Fibroblast of villous mesenchyme (primary cell): ENCODE results near the gene IFNA8. TPM values are rescaled to one million over a fixed set of nuclear protein-coding genes. Genes with fewer than 3 reads are reported as not detected.

ENCODE experiments used
- DNase-seq: peaks from one replicate; pipeline ENCODE4 v3.0.0-alpha.2; 2010; ENCODE audit warnings: low read depth
- H3K4me3 ChIP-seq: 2 replicates; pipeline ENCODE4 v1.5.1; 2011; ENCODE audit warnings: low read depth, mild to moderate bottlenecking, low read length
- total RNA-seq: library from RNA; depleted of rRNA; stranded (reverse); fragments of >200 nt; gene quantifications from 2 replicates; pipeline ENCODE4 v1.2.3, GENCODE V29; 2012
- TF ChIP-seq, protein P1 (sequence below): IDR thresholded peaks from 2 replicates; pipeline ENCODE4 v1.5.1; 2012; ENCODE audit warnings: low read depth, mild to moderate bottlenecking, low read length; ENCODE audit not compliant: insufficient read depth

Gene IFNA8
- total RNA-seq, 1 donor = not detected

DNA sequence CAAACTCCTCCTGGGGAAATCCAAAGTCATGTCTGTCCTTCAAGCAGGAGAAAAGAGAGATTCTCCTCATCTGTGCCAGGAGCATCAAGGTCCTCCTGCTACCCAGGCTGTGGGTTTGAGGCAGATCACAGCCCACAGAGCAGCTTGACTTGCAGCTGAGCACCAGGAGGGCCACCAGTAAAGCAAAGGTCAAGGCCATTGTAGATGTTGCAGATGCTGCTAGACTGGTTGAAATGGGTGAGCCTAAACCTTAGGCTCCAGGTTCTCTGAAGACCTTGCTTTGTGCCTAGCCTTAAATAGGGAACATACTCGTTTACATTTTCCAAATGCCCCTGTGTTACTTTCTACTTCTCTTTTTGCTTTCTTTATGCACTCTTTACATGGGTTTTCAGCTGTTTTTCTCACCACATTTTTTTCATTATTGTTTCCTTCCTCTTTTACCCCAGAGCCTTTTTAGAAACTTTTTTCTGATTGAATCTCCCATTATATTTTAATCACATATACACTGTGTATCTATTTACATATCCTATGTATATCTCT, 23.7 kb upstream of the IFNA8 start, which contains the start of gene IFNA2:
Gene IFNA2, minus strand, starts transcription at position 268 of the 540 bp plus-strand sequence. Its CDS starts 69 bp downstream, at position 199.
- H3K4me3 ChIP-seq = no peak within 1 kb of the TSS
- no peak for DNase-seq
- TF ChIP-seq, protein P1, sequence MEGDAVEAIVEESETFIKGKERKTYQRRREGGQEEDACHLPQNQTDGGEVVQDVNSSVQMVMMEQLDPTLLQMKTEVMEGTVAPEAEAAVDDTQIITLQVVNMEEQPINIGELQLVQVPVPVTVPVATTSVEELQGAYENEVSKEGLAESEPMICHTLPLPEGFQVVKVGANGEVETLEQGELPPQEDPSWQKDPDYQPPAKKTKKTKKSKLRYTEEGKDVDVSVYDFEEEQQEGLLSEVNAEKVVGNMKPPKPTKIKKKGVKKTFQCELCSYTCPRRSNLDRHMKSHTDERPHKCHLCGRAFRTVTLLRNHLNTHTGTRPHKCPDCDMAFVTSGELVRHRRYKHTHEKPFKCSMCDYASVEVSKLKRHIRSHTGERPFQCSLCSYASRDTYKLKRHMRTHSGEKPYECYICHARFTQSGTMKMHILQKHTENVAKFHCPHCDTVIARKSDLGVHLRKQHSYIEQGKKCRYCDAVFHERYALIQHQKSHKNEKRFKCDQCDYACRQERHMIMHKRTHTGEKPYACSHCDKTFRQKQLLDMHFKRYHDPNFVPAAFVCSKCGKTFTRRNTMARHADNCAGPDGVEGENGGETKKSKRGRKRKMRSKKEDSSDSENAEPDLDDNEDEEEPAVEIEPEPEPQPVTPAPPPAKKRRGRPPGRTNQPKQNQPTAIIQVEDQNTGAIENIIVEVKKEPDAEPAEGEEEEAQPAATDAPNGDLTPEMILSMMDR = no peak

- DNase-seq = peak; percentile 20
- TF ChIP-seq, protein P1 = peak; percentile 44
- no peak overlapping the region for H3K4me3 ChIP-seq
These were observed 16.6 kb upstream of the IFNA8 start for GRCh38 chr9:21392270-21392669.

- peak overlapping the region; percentile 61 for H3K4me3 ChIP-seq
- TF ChIP-seq, protein P1 = peak; percentile 80
- peak; percentile 23 for DNase-seq
These were observed 12.9 kb upstream of the IFNA8 start for GRCh38 chr9:21395778-21396717.

- no peak for DNase-seq
- H3K4me3 ChIP-seq = no peak overlapping the region
- TF ChIP-seq, protein P1 = no peak
These were observed 9.9 kb upstream of the IFNA8 start for GRCh38 chr9:21398955-21399489.

- no peak overlapping the region for H3K4me3 ChIP-seq
- no peak for DNase-seq
- TF ChIP-seq, protein P1 = no peak
These were observed 9.0 kb upstream of the IFNA8 start for GRCh38 chr9:21399956-21400355.

DNA sequence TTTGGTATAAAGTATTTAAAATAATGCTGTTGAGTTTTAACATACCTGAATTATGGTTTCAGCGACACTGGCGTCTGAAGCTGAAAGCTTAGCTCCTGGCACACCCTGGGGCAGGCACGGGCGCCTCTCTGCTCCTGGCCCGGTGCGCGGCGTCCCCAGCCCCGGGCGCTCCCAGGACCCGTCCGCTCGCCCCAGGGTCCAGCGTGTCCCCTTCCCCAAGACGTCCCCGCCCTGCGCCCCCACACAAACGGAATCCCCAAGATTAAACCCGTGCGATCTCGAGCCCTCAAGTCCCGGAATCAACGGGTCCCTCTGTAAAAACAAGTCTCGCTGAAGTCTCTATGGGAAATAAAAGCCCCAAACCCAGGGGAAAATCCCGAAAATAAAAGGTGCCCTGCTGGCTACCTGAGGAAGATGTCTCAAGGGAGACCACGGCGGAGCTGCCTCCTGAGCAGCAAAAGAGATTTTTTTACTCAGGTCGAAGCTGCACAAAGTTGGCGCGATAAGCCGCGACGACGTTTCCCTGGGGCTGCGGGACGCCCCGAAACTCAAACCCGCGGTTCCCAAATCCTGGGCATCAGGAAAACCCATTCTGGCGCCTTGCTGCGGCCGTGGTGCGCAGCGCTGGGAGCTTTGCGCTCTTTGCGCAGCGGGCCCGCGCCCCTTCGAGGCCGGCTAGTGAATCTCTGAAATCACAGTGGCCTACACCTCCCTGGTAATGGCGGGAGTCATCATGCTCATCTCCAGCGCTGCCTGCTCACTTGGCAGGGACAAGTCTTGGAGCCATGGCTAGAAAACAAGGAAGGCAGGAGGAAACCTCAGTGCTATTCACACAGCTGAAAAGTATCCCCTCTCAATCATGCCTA, 6.3 kb upstream of the IFNA8 start:
- no peak for DNase-seq
- H3K4me3 ChIP-seq = peak overlapping the region; percentile 26

More for the DNA sequence above, 6.3 kb upstream of the IFNA8 start:
- TF ChIP-seq, protein P1 = no peak
